Loucy (cell line): ENCODE results near the gene PLCG2.

ENCODE experiments used
- H2AFZ ChIP-seq: fragments of 200-600 bp; sonication (generic); 2 replicates; pipeline ENCODE4 v1.6.0; 2016; ENCODE audit warnings: antibody characterized with exemption, mild to moderate bottlenecking, low read length, moderate library complexity
- H3F3A ChIP-seq: fragments of 200-600 bp; 2 replicates; pipeline ENCODE4 v1.6.0; 2016; ENCODE audit warnings: antibody characterized with exemption, low read depth, mild to moderate bottlenecking
- H3K27me3 ChIP-seq: fragments of 200-600 bp; sonication (generic); 2 replicates; pipeline ENCODE4 v1.6.1; 2014; ENCODE audit warnings: low read length, mild to moderate bottlenecking; ENCODE audit not compliant: insufficient read depth, poor library complexity, severe bottlenecking
- H3K36me3 ChIP-seq: fragments of 200-600 bp; sonication (generic); 2 replicates; pipeline ENCODE4 v1.6.1; 2016; ENCODE audit warnings: low read length; ENCODE audit not compliant: insufficient read depth
- H3K4me1 ChIP-seq: fragments of 200-600 bp; sonication (generic); 2 replicates; pipeline ENCODE4 v1.5.1; 2014; ENCODE audit warnings: low read length, mild to moderate bottlenecking; ENCODE audit not compliant: insufficient read depth, poor library complexity, severe bottlenecking
- H3K4me2 ChIP-seq: fragments of 200-600 bp; sonication (generic); 2 replicates; pipeline ENCODE4 v1.6.0; 2014; ENCODE audit warnings: antibody characterized with exemption, low read length, low read depth, mild to moderate bottlenecking; ENCODE audit not compliant: poor library complexity, severe bottlenecking
- H3K4me3 ChIP-seq: fragments of 200-600 bp; sonication (generic); 2 replicates; pipeline ENCODE4 v1.5.1; 2014; ENCODE audit warnings: low read length, mild to moderate bottlenecking, mixed read lengths; ENCODE audit not compliant: poor library complexity, severe bottlenecking
- H3K79me2 ChIP-seq: fragments of 200-600 bp; sonication (generic); 2 replicates; pipeline ENCODE4 v1.6.1; 2014; ENCODE audit warnings: low read length; ENCODE audit not compliant: insufficient read depth
- H3K9ac ChIP-seq: fragments of 200-600 bp; sonication (generic); 2 replicates; pipeline ENCODE4 v1.6.0; 2014; ENCODE audit warnings: mild to moderate bottlenecking, low read depth, low read length, moderate library complexity; ENCODE audit not compliant: poor library complexity, severe bottlenecking
- H3K9me2 ChIP-seq: fragments of 200-600 bp; sonication (generic); replicated peaks from 2 replicates; pipeline ENCODE4 v1.6.1; 2016; ENCODE audit warnings: low read depth, low read length, mixed read lengths
- H3K9me3 ChIP-seq: fragments of 200-600 bp; sonication (generic); 2 replicates; pipeline ENCODE4 v1.6.1; 2014; ENCODE audit warnings: mild to moderate bottlenecking, antibody characterized with exemption, low read length, low read depth; ENCODE audit not compliant: insufficient read depth
- H4K20me1 ChIP-seq: fragments of 200-600 bp; sonication (generic); 2 replicates; pipeline ENCODE4 v1.6.0; 2014; ENCODE audit warnings: antibody characterized with exemption, low read length, mild to moderate bottlenecking; ENCODE audit not compliant: insufficient read depth, poor library complexity, severe bottlenecking
- EZH2phosphoT487 ChIP-seq: fragments of 200-600 bp; IDR thresholded peaks from 2 replicates; pipeline ENCODE4 v1.6.1; 2018; ENCODE audit warnings: antibody characterized with exemption, mild to moderate bottlenecking, moderate library complexity, borderline replicate concordance
- TF ChIP-seq, protein P1 (sequence below): fragments of 200-600 bp; sonication (generic); conservative IDR thresholded peaks from 2 replicates; pipeline ENCODE4 v1.5.1; 2014; ENCODE audit warnings: mild to moderate bottlenecking, antibody characterized with exemption, low read length

PLCG2 gene

DNA sequence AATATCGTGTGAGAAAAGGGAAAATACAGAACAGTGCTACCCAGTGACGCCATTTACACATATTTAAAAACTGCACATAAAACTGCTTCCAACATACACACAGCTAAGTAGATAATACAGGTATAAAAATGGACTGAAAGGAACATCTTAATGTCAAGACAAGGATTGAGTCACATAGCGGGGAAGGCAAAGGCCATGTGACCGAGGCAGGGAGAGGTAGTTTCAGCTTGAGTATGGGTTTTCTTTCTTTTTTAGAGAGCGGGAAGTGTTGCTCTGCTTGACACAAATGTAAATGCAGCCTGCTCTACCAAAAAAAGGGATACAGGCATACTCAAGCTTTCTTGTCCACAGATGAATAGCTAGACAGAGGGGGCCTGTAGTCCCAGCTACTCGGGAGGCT is 185.7 kb downstream of the PLCG2 start:
- H3K79me2 ChIP-seq: no peaks in the 10 kb centered on the region
- no peaks in the 10 kb centered on the region for H3K9me2 ChIP-seq
- H3K36me3 ChIP-seq: no peaks in the 10 kb centered on the region
- H3K9ac ChIP-seq: no peak overlapping the region
- H3K9me3 ChIP-seq: no peaks in the 10 kb centered on the region
- no peaks in the 10 kb centered on the region for H3K4me1 ChIP-seq
- H3F3A ChIP-seq: no peaks in the 10 kb centered on the region
- no peaks in the 10 kb centered on the region for H4K20me1 ChIP-seq
- TF ChIP-seq EZH2phosphoT487: no peak
- TF ChIP-seq, protein P1, sequence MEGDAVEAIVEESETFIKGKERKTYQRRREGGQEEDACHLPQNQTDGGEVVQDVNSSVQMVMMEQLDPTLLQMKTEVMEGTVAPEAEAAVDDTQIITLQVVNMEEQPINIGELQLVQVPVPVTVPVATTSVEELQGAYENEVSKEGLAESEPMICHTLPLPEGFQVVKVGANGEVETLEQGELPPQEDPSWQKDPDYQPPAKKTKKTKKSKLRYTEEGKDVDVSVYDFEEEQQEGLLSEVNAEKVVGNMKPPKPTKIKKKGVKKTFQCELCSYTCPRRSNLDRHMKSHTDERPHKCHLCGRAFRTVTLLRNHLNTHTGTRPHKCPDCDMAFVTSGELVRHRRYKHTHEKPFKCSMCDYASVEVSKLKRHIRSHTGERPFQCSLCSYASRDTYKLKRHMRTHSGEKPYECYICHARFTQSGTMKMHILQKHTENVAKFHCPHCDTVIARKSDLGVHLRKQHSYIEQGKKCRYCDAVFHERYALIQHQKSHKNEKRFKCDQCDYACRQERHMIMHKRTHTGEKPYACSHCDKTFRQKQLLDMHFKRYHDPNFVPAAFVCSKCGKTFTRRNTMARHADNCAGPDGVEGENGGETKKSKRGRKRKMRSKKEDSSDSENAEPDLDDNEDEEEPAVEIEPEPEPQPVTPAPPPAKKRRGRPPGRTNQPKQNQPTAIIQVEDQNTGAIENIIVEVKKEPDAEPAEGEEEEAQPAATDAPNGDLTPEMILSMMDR: no peak
- H2AFZ ChIP-seq: no peak overlapping the region
- no peak overlapping the region for H3K4me2 ChIP-seq
- H3K4me3 ChIP-seq: no peak overlapping the region
- H3K27me3 ChIP-seq: no peaks in the 10 kb centered on the region

DNA sequence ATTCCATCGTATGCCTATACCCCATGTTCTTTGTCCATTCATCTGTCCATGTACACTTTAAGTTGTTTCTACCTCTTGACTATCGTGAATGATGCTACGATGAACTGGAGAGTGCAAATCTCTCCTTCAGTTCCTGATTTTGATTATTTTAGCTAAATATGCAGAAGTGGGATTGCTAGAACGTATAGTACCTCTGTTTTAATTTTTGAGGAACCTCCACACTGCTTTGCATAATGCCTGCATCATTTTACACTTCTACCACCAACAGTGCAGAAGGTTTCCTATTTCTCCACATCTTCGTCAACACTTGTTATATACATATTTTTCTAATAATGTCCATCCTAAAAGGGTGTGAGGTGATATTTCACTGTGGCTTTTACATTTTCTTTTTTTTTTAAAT is 188.3 kb downstream of the PLCG2 start:
- Histone ChIP-seq H3K27me3 (no peaks in the 10 kb centered on the region), H3K36me3 (no peaks in the 10 kb centered on the region), H2AFZ (no peak overlapping the region), H3F3A (no peaks in the 10 kb centered on the region), H3K79me2 (no peaks in the 10 kb centered on the region), H3K9ac (no peak overlapping the region), H3K4me1 (no peaks in the 10 kb centered on the region), H3K9me2 (no peaks in the 10 kb centered on the region), H3K4me2 (no peak overlapping the region), H4K20me1 (no peaks in the 10 kb centered on the region), H3K9me3 (no peaks in the 10 kb centered on the region), H3K4me3 (no peak overlapping the region)
- TF ChIP-seq, protein P1: no peak
- no peak for TF ChIP-seq EZH2phosphoT487

DNA sequence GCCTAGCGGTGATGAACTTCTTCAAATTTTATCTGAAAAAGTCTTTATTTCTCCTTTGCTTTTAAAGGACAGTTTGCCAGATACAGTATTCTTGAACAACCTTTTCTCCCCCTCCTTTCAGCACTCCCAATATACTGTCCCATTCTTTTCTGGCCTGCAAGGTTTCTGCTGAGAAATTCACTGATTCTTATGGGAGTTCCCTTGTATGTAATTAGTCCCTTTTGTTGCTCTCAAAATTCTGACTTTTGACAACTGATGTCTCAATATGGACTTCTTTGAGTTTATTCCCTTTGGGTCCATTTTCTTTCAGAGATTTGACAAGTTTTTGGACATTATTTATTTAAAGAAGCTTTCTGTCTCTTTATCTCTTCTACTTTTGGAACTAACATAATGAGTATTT is 192.8 kb downstream of the PLCG2 start:
- Histone ChIP-seq H3K9me3 (no peaks in the 10 kb centered on the region), H3K4me3 (no peak overlapping the region), H3K4me2 (no peak overlapping the region), H3K36me3 (no peaks in the 10 kb centered on the region), H4K20me1 (no peaks in the 10 kb centered on the region), H3F3A (no peaks in the 10 kb centered on the region), H3K27me3 (no peaks in the 10 kb centered on the region), H3K79me2 (no peaks in the 10 kb centered on the region), H3K9ac (no peak overlapping the region), H3K9me2 (no peaks in the 10 kb centered on the region), H3K4me1 (no peaks in the 10 kb centered on the region), H2AFZ (no peak overlapping the region)
- TF ChIP-seq, protein P1: no peak
- TF ChIP-seq EZH2phosphoT487: no peak
